Spleen (tissue), 11 donors: ENCODE results near the gene TEX261. TPM values are rescaled to one million over a fixed set of nuclear protein-coding genes. Genes with fewer than 3 reads are reported as not detected.

Experiments used
- DNase-seq: peaks from one replicate; pipeline ENCODE4 v3.0.0-alpha.2; 2020
- H3K27ac ChIP-seq, 8 donors: fragments of 200-600 bp; sonication (generic) in 7 of 8; 1 replicate in 4 of 8; 2 replicates in 4 of 8; pipeline versions ENCODE4 v1.5.0 to v1.8.0; 2016 to 2021; ENCODE audit warnings: inconsistent platforms in 4 of 8, mild to moderate bottlenecking in 4 of 8, moderate library complexity in 1 of 8
- H3K27me3 ChIP-seq, 7 donors: fragments of 200-600 bp; sonication (generic) in 6 of 7; replicated peaks in 1 of 7; 1 replicate in 4 of 7; 2 replicates in 3 of 7; pipeline versions ENCODE4 v1.5.0 to v1.8.0; 2016 to 2021; ENCODE audit warnings: inconsistent platforms in 3 of 7, mild to moderate bottlenecking in 1 of 7
- H3K36me3 ChIP-seq, 6 donors: fragments of 200-600 bp; sonication (generic) in 5 of 6; 1 replicate in 4 of 6; 2 replicates in 2 of 6; pipeline versions ENCODE4 v1.5.0 to v1.8.0; 2016 to 2021; ENCODE audit warnings: inconsistent platforms in 2 of 6
- H3K4me1 ChIP-seq, 6 donors: fragments of 200-600 bp; sonication (generic) in 5 of 6; 1 replicate in 3 of 6; 2 replicates in 3 of 6; pipeline versions ENCODE4 v1.5.0 to v1.8.0; 2016 to 2021; ENCODE audit warnings: inconsistent platforms in 3 of 6
- H3K4me3 ChIP-seq, 8 donors: fragments of 200-600 bp; sonication (generic) in 7 of 8; 1 replicate in 4 of 8; 2 replicates in 4 of 8; pipeline versions ENCODE4 v1.5.0 to v1.8.0; 2016 to 2021; ENCODE audit warnings: inconsistent platforms in 4 of 8, mild to moderate bottlenecking in 4 of 8, moderate library complexity in 2 of 8
- H3K9me3 ChIP-seq, 8 donors: fragments of 200-600 bp; sonication (generic) in 7 of 8; 1 replicate in 4 of 8; 2 replicates in 4 of 8; pipeline versions ENCODE4 v1.5.0 to v1.8.0; 2016 to 2021; ENCODE audit warnings: inconsistent platforms in 4 of 8
- POLR2A ChIP-seq, 3 donors: fragments of 450-650 bp; IDR thresholded peaks; one replicate each; pipeline ENCODE4 v1.5.1; 2017; ENCODE audit warnings: antibody characterized with exemption in 3 of 3, mild to moderate bottlenecking in 1 of 3
- POLR2AphosphoS5 ChIP-seq, 3 donors: sonication (generic); formaldehyde crosslinking; IDR thresholded peaks; one replicate each; pipeline ENCODE4 v1.5.1; 2017; ENCODE audit warnings: antibody characterized with exemption in 3 of 3
- WGBS, 5 donors: extraction: QIAGEN DNeasy Blood & Tissue Kit in 3 of 5; methylation state at CpG; one replicate each; pipeline versions ENCODE4 v1.1.5 to v1.1.7; 2013 to 2018; 5-methylcytosine and 5-hydroxymethylcytosine counted together
- intact Hi-C: fragments of 100-400 bp; cut with DNase I; formaldehyde crosslinking; loops from one replicate; pipeline ENCODE4 v1.15.0; 2023; ENCODE audit warnings: low total_unique reads
- polyA plus RNA-seq, 3 donors: library from polyadenylated mRNA; stranded (reverse); fragments of 200-250 nt; gene quantifications; one replicate each; pipeline ENCODE4 v1.2.1, GENCODE V29; 2013
- small RNA-seq, 4 donors: library from RNA; depleted of rRNA; stranded (forward); fragments of <200 nt; gene quantifications; one replicate each; pipeline ENCODE3, GENCODE V24; 2016
- total RNA-seq, 7 donors: library from RNA; depleted of rRNA in 3 of 7; stranded (reverse); fragments of >200 nt in 3 of 7; fragmentation: NEBNext Ultra II Directional in 4 of 7; extraction: Animal tissue kit (Norgen Biotek cat#: 25700) in 4 of 7; gene quantifications; one replicate each; pipeline versions ENCODE4 v1.1.0 to v1.2.1, GENCODE V29; 2016 to 2021
- TF ChIP-seq, protein P1 (sequence below), 11 experiments: fragments of 200-600 bp in 7 of 11; fragments of 450-650 bp in 4 of 11; sonication (generic) in 4 of 11; IDR thresholded peaks in 8 of 11; conservative IDR thresholded peaks in 3 of 11; 1 replicate in 7 of 11; 2 replicates in 4 of 11; pipeline versions ENCODE4 v1.4.0 to v1.8.0; 2016 to 2021; ENCODE audit warnings: antibody characterized with exemption in 11 of 11, inconsistent platforms in 4 of 11, mild to moderate bottlenecking in 1 of 11
- donor health status: healthy with polysubstance abuse.
- donor health status: DM: no; HTN: no; CAD: no; lungs with moderate emphysema.
- donor health status: DM: no; HTN: no; CAD: no.
- donor health status: Bipolar disorder and iron deficiency.
- donor health status: healthy.
- donor health status: DM: no; HTN: no; CAD: no.
- donor health status: DM: yes; HTN: yes; CAD: no.

Gene TEX261
- total and polyA plus RNA-seq, 10 donors: 8.7 to 55.7 (median 32.8) TPM

DNA sequence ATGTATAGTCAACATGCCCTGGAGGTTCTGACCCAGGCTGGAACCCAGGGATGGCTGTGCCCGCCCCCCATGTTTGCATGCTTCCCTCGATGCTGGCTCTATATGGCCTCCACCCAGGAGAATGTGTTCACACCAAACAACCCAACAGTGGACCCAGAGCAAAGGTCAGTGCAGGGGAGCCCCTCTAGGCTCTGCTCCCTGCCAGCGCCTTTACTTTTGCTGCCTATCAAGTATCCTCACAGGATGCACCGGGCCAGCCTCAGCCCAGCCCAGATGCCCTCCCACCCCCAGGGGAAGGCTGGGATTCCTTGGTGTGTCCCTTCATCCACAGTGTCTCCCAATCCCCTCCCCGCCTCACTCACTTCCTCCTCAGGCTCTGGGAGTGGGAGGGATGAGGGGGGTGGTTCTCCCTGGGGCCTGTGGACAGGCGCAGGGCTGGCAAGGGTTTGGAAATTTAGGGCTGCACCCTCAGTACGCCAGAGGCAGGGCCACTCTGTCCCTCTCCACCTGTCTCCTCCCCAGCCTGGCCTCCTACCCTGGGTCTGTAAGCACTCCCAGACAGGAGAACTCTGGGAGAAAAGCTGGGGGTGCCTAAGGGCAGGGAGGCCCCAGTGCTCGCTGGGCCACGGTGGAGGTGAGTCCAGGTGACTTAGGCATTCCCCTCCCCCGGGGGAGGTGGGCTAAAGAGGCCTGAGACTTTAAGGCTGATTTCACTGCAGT is 56.6 kb downstream of the TEX261 start:
- H3K4me3 ChIP-seq: no peak overlapping the region
- intact Hi-C loops: no loop called here
- no peaks in the 10 kb centered on the region for H3K4me1 ChIP-seq
- TF ChIP-seq POLR2AphosphoS5 (IDR thresholded peaks at IDR 0.05) (no peak), POLR2A (IDR thresholded peaks at IDR 0.05) (no peak)
- TF ChIP-seq, protein P1, sequence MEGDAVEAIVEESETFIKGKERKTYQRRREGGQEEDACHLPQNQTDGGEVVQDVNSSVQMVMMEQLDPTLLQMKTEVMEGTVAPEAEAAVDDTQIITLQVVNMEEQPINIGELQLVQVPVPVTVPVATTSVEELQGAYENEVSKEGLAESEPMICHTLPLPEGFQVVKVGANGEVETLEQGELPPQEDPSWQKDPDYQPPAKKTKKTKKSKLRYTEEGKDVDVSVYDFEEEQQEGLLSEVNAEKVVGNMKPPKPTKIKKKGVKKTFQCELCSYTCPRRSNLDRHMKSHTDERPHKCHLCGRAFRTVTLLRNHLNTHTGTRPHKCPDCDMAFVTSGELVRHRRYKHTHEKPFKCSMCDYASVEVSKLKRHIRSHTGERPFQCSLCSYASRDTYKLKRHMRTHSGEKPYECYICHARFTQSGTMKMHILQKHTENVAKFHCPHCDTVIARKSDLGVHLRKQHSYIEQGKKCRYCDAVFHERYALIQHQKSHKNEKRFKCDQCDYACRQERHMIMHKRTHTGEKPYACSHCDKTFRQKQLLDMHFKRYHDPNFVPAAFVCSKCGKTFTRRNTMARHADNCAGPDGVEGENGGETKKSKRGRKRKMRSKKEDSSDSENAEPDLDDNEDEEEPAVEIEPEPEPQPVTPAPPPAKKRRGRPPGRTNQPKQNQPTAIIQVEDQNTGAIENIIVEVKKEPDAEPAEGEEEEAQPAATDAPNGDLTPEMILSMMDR (IDR thresholded peaks at IDR 0.05 in 8 of 11, conservative IDR thresholded peaks at IDR 0.05 in 3 of 11): no peak
- WGBS, 5 donors: 76 to 83% (median 79%) methylated on average over 8 to 10 of the region's 10 CpGs
- DNase-seq: no peak
- peaks cover 0 to 70% (median 4%) of the 10 kb centered on the region in 7 donors for H3K27me3 ChIP-seq
- H3K9me3 ChIP-seq: no peaks in the 10 kb centered on the region
- H3K27ac ChIP-seq: no peak overlapping the region
- no peaks in the 10 kb centered on the region for H3K36me3 ChIP-seq

DNA sequence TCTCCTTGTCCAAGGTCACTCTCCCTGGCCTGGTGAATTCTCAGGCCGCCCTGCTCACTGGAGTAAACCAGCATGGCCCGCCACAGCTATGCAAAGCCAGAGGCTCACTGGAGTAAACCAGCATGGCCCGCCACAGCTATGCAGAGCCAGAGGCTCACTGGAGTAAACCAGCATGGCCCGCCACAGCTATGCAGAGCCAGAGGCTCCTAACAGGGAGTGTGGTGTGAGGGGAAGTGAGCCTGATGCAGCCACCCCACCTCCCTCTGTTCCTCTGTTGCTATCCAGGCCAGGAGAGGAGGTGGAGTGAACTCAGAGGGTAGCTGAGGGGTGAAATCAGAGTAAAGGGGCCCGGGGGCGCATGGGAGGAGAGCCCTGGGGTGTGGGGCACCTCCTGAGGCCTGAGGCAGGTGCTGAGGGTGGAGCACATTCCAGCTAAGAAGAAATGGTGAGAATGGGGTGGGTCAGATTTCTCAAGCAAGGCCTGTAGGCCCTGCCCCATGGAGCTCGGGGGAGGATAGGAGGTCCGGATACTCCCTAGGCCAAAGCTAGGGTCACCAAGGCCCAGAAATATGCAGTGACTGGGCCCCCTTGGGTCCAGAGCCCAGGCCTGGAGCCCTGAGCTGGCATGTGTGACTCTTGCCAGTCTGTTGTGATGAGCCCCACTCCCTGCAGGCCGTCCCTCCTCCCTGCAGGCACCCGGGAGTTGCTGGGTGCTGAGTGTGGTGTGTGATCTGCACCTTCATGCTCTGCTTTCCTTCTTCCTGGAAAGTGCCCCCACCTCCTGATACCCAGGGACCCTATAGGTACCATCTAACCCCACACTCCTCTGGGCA is 57.5 kb downstream of the TEX261 start:
- peaks cover 0 to 68% (median 4%) of the 10 kb centered on the region in 7 donors for H3K27me3 ChIP-seq
- intact Hi-C loops: no loop called here
- TF ChIP-seq, protein P1 (IDR thresholded peaks at IDR 0.05 in 8 of 11, conservative IDR thresholded peaks at IDR 0.05 in 3 of 11): no peak
- TF ChIP-seq POLR2A (IDR thresholded peaks at IDR 0.05): no peak
- TF ChIP-seq POLR2AphosphoS5 (IDR thresholded peaks at IDR 0.05): no peak

DNA sequence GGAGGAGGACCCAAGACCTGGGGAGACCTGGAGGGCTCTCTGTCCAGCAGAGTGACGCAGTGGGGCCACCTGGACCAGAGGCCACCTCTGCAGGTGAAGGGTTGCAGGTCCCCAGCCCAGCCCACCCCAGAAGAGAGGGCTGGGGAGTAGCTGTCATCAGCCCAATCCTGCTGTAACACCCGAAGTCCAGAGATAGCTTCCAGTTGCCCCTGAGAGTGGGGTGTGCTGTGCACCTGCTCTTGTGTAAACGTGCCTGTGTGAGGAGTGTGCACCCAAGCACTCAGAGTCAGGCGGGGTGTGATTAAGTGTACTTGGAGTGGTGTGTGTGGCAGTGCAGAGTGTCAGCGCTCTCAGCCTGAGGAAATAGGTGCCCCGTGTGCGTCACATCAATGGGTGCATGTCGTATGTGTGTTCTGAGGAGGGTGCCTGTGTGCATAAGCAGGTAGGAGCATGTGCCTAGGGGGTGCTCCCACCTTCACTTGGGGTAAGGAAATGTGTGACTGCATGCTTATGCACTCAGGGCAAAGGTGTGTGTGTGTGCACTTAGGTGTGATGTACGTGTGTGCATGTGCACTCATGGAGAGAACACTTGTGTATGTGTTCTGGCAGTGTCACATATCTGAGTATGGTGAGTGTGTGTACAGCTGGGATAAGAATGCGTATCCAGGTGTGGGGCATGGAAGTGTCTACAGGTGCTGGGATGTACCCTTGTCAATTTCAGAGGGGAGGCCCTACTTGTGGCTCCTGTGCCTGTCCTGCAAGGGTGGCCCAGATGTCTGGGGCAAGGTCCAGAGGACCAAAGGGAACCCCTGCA is 58.3 kb downstream of the TEX261 start:
- Histone ChIP-seq H3K4me1 (no peaks in the 10 kb centered on the region), H3K36me3 (no peaks in the 10 kb centered on the region), H3K27ac (no peak overlapping the region), H3K4me3 (no peak overlapping the region), H3K9me3 (no peaks in the 10 kb centered on the region), H3K27me3 (peaks cover 0 to 71% (median 4%) of the 10 kb centered on the region in 7 donors)
- 78 to 86% (median 83%) methylated on average over 8 to 10 of the region's 10 CpGs for WGBS, 5 donors
- intact Hi-C loops: no loop called here
- DNase-seq: no peak
- TF ChIP-seq POLR2AphosphoS5 (IDR thresholded peaks at IDR 0.05) (no peak), POLR2A (IDR thresholded peaks at IDR 0.05) (no peak)
- TF ChIP-seq, protein P1 (IDR thresholded peaks at IDR 0.05 in 8 of 11, conservative IDR thresholded peaks at IDR 0.05 in 3 of 11): no peak

More for the DNA sequence above, 57.5 kb downstream of the TEX261 start:
- Histone ChIP-seq H3K36me3 (no peaks in the 10 kb centered on the region), H3K27ac (no peak overlapping the region), H3K4me1 (no peaks in the 10 kb centered on the region), H3K9me3 (no peaks in the 10 kb centered on the region), H3K4me3 (no peak overlapping the region)
- WGBS, 5 donors: 63 to 85% (median 77%) methylated on average over 7 to 10 of the region's 10 CpGs
- no peak for DNase-seq

Small RNA genes lying within 50 kb of the gene (small RNA-seq; reads per million reads assigned to genes)
- gene RN7SL160P: 0 reads per million in 4 donors

Other genes with a start within 250 kb of the TEX261 start
- 1 to 10 TPM; 3.3 to 7.1 (median 4.2) TPM for gene ADD2, start 226.7 kb downstream of the TEX261 start, total RNA-seq
- 1 to 10 TPM in 1 of 3 donors, under 1 TPM in 2; 0.47 to 1.8 (median 0.50) TPM for gene ADD2, start 226.7 kb downstream of the TEX261 start, polyA plus RNA-seq
- gene FIGLA, start 204.2 kb downstream of the TEX261 start, total RNA-seq: not detected
- gene FIGLA, start 204.2 kb downstream of the TEX261 start, polyA plus RNA-seq: under 1 TPM in 2 of 3 donors, not detected in 1; 0.14 to 0.39 TPM
- 1 to 10 TPM in 5 of 7 donors, under 1 TPM in 1, not detected in 1; 0.64 to 4.8 (median 2.8) TPM for gene CLEC4F, start 174.3 kb downstream of the TEX261 start, total RNA-seq
- 1 to 10 TPM; 1.4 to 3.3 (median 2.0) TPM for gene CLEC4F, start 174.3 kb downstream of the TEX261 start, polyA plus RNA-seq
- under 1 TPM in 2 of 7 donors, not detected in 5; 0.60 to 0.76 TPM for gene CD207, start 159.1 kb downstream of the TEX261 start, total RNA-seq
- under 1 TPM in 2 of 3 donors, not detected in 1; 0.05 to 0.11 TPM for gene CD207, start 159.1 kb downstream of the TEX261 start, polyA plus RNA-seq
- gene VAX2, start 94.3 kb downstream of the TEX261 start, total RNA-seq: not detected
- gene VAX2, start 94.3 kb downstream of the TEX261 start, polyA plus RNA-seq: under 1 TPM in 1 of 3 donors, not detected in 2; 0.05 TPM
- not detected for gene ATP6V1B1, start 59.0 kb downstream of the TEX261 start, total RNA-seq
- under 1 TPM in 2 of 3 donors, not detected in 1; 0.06 to 0.11 TPM for gene ATP6V1B1, start 59.0 kb downstream of the TEX261 start, polyA plus RNA-seq
- 1 to 10 TPM in 3 of 7 donors, under 1 TPM in 2, not detected in 2; 0.39 to 1.7 (median 1.3) TPM for gene ANKRD53, start 16.2 kb downstream of the TEX261 start, total RNA-seq
- under 1 TPM; 0.22 to 0.72 (median 0.27) TPM for gene ANKRD53, start 16.2 kb downstream of the TEX261 start, polyA plus RNA-seq
- 100 to 1,000 TPM; 123 to 306 (median 181) TPM for gene NAGK, start 73.8 kb upstream of the TEX261 start, total RNA-seq
- gene NAGK, start 73.8 kb upstream of the TEX261 start, polyA plus RNA-seq: 100 to 1,000 TPM; 127 to 321 (median 266) TPM
- gene MCEE, start 135.4 kb upstream of the TEX261 start, total RNA-seq: 10 to 100 TPM; 10.4 to 18.4 (median 14.2) TPM
- gene MCEE, start 135.4 kb upstream of the TEX261 start, polyA plus RNA-seq: 10 to 100 TPM; 15.6 to 21.8 (median 18.0) TPM
- gene MPHOSPH10, start 135.8 kb upstream of the TEX261 start, total RNA-seq: 10 to 100 TPM; 20.3 to 35.2 (median 27.4) TPM
- 10 to 100 TPM; 20.8 to 23.6 (median 21.7) TPM for gene MPHOSPH10, start 135.8 kb upstream of the TEX261 start, polyA plus RNA-seq
- gene PAIP2B, start 232.2 kb upstream of the TEX261 start, total RNA-seq: 1 to 10 TPM; 2.8 to 6.9 (median 3.6) TPM
- 1 to 10 TPM in 2 of 3 donors, under 1 TPM in 1; 0.93 to 1.4 (median 1.3) TPM for gene PAIP2B, start 232.2 kb upstream of the TEX261 start, polyA plus RNA-seq